Heart left ventricle (tissue), 16 donors: ENCODE data around the gene SEMG2. TPM values are rescaled to one million over a fixed set of nuclear protein-coding genes. Genes with fewer than 3 reads are reported as not detected.

Experiments
- ATAC-seq, 4 donors: fragments of 200-7000 bp; cut with Tn5 transposase; one replicate each; pipeline ENCODE4 v1.9.1; 2020 to 2022; ENCODE audit warnings: moderate library complexity in 4 of 4, mild to moderate bottlenecking in 3 of 4, moderate number of reproducible peaks in 1 of 4
- DNase-seq, 5 donors: peaks; one replicate each; pipeline ENCODE4 v3.0.0-alpha.2; 2020
- H3K27ac ChIP-seq, 12 donors: fragments of 200-600 bp; sonication (generic) in 4 of 12; one replicate each; pipeline versions ENCODE4 v1.5.0 to v1.8.0; 2016 to 2022; ENCODE audit warnings: mild to moderate bottlenecking in 2 of 12
- H3K27me3 ChIP-seq, 9 donors: fragments of 200-600 bp; sonication (generic) in 2 of 9; one replicate each; pipeline versions ENCODE4 v1.5.1 to v1.8.0; 2016 to 2022; ENCODE audit warnings: mild to moderate bottlenecking in 3 of 9
- H3K36me3 ChIP-seq, 9 donors: fragments of 200-600 bp; sonication (generic) in 2 of 9; one replicate each; pipeline versions ENCODE4 v1.5.0 to v1.8.0; 2018 to 2022; ENCODE audit warnings: mild to moderate bottlenecking in 2 of 9
- H3K4me1 ChIP-seq, 12 donors: fragments of 200-600 bp; sonication (generic) in 4 of 12; one replicate each; pipeline versions ENCODE4 v1.5.0 to v1.8.0; 2016 to 2022; ENCODE audit warnings: mild to moderate bottlenecking in 3 of 12
- H3K4me3 ChIP-seq, 12 donors: fragments of 200-600 bp; sonication (generic) in 4 of 12; one replicate each; pipeline versions ENCODE4 v1.5.0 to v1.8.0; 2017 to 2022; ENCODE audit warnings: mild to moderate bottlenecking in 9 of 12, moderate library complexity in 4 of 12
- H3K9me3 ChIP-seq, 12 donors: fragments of 200-600 bp; sonication (generic) in 4 of 12; one replicate each; pipeline versions ENCODE4 v1.5.0 to v1.8.0; 2016 to 2022; ENCODE audit warnings: mild to moderate bottlenecking in 1 of 12
- POLR2A ChIP-seq, 2 donors: fragments of 450-650 bp; IDR thresholded peaks; one replicate each; pipeline ENCODE4 v1.6.1; 2017; ENCODE audit warnings: antibody characterized with exemption in 2 of 2, mild to moderate bottlenecking in 2 of 2, moderate library complexity in 2 of 2
- WGBS, 4 donors: extraction: QIAGEN DNeasy Blood & Tissue Kit in 2 of 4; methylation state at CpG; one replicate each; pipeline versions ENCODE4 v1.1.5 to v1.1.7; 2013 to 2018; 5-methylcytosine and 5-hydroxymethylcytosine counted together
- intact Hi-C, 10 donors: fragments of 100-400 bp; cut with DNase I; formaldehyde crosslinking; loops; one replicate each; pipeline versions ENCODE4 v1.11.1 to v1.14.2; 2022
- polyA plus RNA-seq, 2 donors: library from polyadenylated mRNA; stranded (reverse); fragments of 200-250 nt; gene quantifications; one replicate each; pipeline ENCODE4 v1.2.3, GENCODE V29; 2013
- total RNA-seq, 9 donors: library from RNA; depleted of rRNA in 2 of 9; stranded (reverse); fragments of >200 nt in 2 of 9; fragmentation: NEBNext Ultra II Directional in 3 of 9; extraction: Animal tissue kit (Norgen Biotek cat#: 25700) in 3 of 9; gene quantifications; one replicate each; pipeline versions ENCODE4 v1.1.0 to v1.2.4, GENCODE V29; 2016 to 2023
- TF ChIP-seq, protein P1 (sequence below), 12 donors: fragments of 200-600 bp; sonication (generic) in 4 of 12; IDR thresholded peaks; one replicate each; pipeline versions ENCODE4 v1.5.0 to v1.8.0; 2018 to 2022; ENCODE audit warnings: antibody characterized with exemption in 12 of 12, mild to moderate bottlenecking in 5 of 12
- donor health status: ischemic (EF 13 %, LVEDD 7.1; RV severe dilation, severe dysfunction).
- donor health status: healthy with polysubstance abuse.
- donor health status: DM: no; HTN: yes; CAD: no.
- donor health status: DM: no; HTN: no; CAD: no.
- donor health status: ischemic (EF 25% LVEDD 6.9; RV normal size, moderate dysfunction).
- donor health status: ischemic (EF 25% LVEDD 5.7; RV mildly dilated, moderate dysfunction).
- donor health status: healthy.
- donor health status: DM: yes; HTN: yes; CAD: no.
- donor health status: ischemic (EF 35%, LVEDD 5.7; RV mildly dilated, moderate dysfunction).
- donor health status: nonischemic (EF 11% LVEDD 7.7; RV severe dilation, severe dysfunction).
- donor health status: DM: yes; HTN: yes; CAD: no.
- donor health status: PGD.
- donor health status: ischemic (EF 29% LVEDD 5.4; RV normal size, mild dysfunction).
- donor health status: nonischemic (EF 23%, LVEDD 6.1; RV moderate dilation, normal function).

Gene SEMG2
- total and polyA plus RNA-seq, 11 donors, result not detected

GRCh38 chr20:45251884-45252560 lies 30.8 kb downstream of the SEMG2 start:
- no peaks in the 10 kb centered on the region for H3K9me3 ChIP-seq
- no peak overlapping the region for H3K27ac ChIP-seq
- peaks cover 0 to 20% (median 0%) of the 10 kb centered on the region in 9 donors for H3K27me3 ChIP-seq
- intact Hi-C loops, result loop anchor here in 1 of 10 donors (10.0 kb wide), 1 partner anchor 57 kb away; no protein-coding TSS in a partner anchor
- H3K36me3 ChIP-seq, result no peaks in the 10 kb centered on the region
- peaks cover 0 to 16% (median 0%) of the 10 kb centered on the region in 12 donors for H3K4me1 ChIP-seq
- no peak overlapping the region for H3K4me3 ChIP-seq
- 35 to 40% (median 37%) methylated on average over 5 of the region's 5 CpGs for WGBS, 4 donors
- DNase-seq (no peak), ATAC-seq (no peak)
- TF ChIP-seq, protein P1, sequence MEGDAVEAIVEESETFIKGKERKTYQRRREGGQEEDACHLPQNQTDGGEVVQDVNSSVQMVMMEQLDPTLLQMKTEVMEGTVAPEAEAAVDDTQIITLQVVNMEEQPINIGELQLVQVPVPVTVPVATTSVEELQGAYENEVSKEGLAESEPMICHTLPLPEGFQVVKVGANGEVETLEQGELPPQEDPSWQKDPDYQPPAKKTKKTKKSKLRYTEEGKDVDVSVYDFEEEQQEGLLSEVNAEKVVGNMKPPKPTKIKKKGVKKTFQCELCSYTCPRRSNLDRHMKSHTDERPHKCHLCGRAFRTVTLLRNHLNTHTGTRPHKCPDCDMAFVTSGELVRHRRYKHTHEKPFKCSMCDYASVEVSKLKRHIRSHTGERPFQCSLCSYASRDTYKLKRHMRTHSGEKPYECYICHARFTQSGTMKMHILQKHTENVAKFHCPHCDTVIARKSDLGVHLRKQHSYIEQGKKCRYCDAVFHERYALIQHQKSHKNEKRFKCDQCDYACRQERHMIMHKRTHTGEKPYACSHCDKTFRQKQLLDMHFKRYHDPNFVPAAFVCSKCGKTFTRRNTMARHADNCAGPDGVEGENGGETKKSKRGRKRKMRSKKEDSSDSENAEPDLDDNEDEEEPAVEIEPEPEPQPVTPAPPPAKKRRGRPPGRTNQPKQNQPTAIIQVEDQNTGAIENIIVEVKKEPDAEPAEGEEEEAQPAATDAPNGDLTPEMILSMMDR (IDR thresholded peaks at IDR 0.05), result no peak
- no peak for TF ChIP-seq POLR2A (IDR thresholded peaks at IDR 0.05)

GRCh38 chr20:45253261-45253660 lies 32.1 kb downstream of the SEMG2 start:
- H3K27ac ChIP-seq, result no peak overlapping the region
- no peaks in the 10 kb centered on the region for H3K9me3 ChIP-seq
- TF ChIP-seq, protein P1 (IDR thresholded peaks at IDR 0.05), result no peak
- TF ChIP-seq POLR2A (IDR thresholded peaks at IDR 0.05), result no peak
- H3K4me3 ChIP-seq, result no peak overlapping the region
- DNase-seq (no peak), ATAC-seq (no peak)
- no peaks in the 10 kb centered on the region for H3K36me3 ChIP-seq
- H3K27me3 ChIP-seq, result peaks cover 0 to 20% (median 0%) of the 10 kb centered on the region in 9 donors
- 87 to 94% (median 89%) methylated on average over 4 of the region's 4 CpGs for whole genome bisulfite sequencing, 4 donors
- intact Hi-C loops, result loop anchor here in 1 of 10 donors (10.0 kb wide), 1 partner anchor 58 kb away; no protein-coding TSS in a partner anchor
- peaks cover 0 to 16% (median 0%) of the 10 kb centered on the region in 12 donors for H3K4me1 ChIP-seq

DNA sequence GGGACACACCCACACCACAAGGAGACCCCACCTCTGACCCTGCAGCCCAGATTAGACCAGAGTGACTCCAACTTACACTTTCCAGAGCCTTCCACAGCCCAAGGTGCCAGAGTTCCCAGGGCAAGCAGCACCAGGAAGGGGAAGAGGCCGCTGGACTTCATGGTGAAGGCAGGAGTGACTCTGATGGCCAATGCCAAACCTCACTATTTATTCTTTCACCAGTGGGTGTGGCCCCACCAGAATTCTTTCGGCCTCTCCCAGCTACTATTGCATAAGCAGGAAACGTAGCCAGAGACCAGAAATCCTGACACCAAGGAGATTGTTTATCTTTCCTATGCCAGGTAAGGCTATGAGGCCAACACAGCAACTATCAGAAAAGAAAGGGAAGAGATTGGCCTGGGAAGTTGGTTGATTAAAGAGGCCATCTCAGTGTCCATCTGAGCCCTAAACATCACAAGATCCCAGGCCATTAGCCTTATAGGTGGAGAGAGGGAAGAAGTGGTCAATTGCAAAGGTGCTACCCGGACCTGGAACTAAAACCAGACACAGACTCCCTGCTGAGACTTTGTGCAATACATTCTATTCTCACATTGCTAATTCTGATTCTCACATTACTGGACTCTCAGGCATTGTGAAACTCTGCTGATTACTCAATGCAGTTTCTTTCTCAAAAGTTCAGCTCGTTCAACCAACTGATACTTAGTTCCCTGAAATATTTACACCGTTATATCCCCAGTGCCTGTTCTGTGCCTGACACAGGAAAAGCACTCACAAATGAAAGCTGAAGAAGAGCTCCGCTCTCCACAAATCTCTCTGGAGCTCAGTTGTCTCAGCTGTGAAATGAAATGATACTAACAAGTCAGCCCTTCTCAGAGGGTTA lies 33.5 kb downstream of the SEMG2 start, which contains the start of gene SLPI:
Gene SLPI, minus strand, starts transcription at position 182 of the 880 bp plus-strand sequence. Its CDS starts 21 bp downstream, at position 161.
- intact Hi-C loops, result loop anchor here in 1 of 10 donors (10.0 kb wide), 1 partner anchor 60 kb away; no protein-coding TSS in a partner anchor
- TF ChIP-seq, protein P1 (IDR thresholded peaks at IDR 0.05), result no peak
- no peak for TF ChIP-seq POLR2A (IDR thresholded peaks at IDR 0.05)
- WGBS, 4 donors, result 48 to 60% (median 54%) methylated on average over 7 of the region's 7 CpGs
- Histone ChIP-seq H3K27me3 (peaks cover 0 to 19% (median 0%) of the 10 kb centered on the region in 9 donors), H3K4me3 (no peak within 1 kb of the TSS), H3K36me3 (no peaks in the 10 kb centered on the region), H3K4me1 (peaks cover 0 to 16% (median 0%) of the 10 kb centered on the region in 12 donors), H3K9me3 (no peaks in the 10 kb centered on the region), H3K27ac (peak within 1 kb of the TSS in 1 of 12 donors; percentile 18)
- DNase-seq (no peak), ATAC-seq (peak in 2 of 4 donors; percentile 42 to 72)
